GM18502 (cell line): Measurements from ENCODE around the gene IMPDH2.
A peak's percentile ranks its signal among the peaks of the same experiment; 100 is the strongest.

Source experiments
- ATAC-seq: cut with Tn5 transposase; IDR thresholded peaks from one replicate; pipeline ENCODE4 v1.9.1; 2021; ENCODE audit warnings: mild to moderate bottlenecking; ENCODE audit not compliant: unreplicated experiment, poor library complexity

IMPDH2 gene

GRCh38 chr3:49007068-49007770 is 22.0 kb downstream of the IMPDH2 start, which contains the start of gene WDR6:
Gene WDR6 (plus strand): TSS chr3:49007391. CDS start chr3:49007432, 41 bp downstream.
- peak; percentile 82 for ATAC-seq

- ATAC-seq = no peak
Measured at GRCh38 chr3:49006408-49007067, 22.7 kb downstream of the IMPDH2 start.

GRCh38 chr3:49005998-49006397 is 23.2 kb downstream of the IMPDH2 start:
- no peak for ATAC-seq

GRCh38 chr3:49005303-49005680 is 23.9 kb downstream of the IMPDH2 start:
- no peak for ATAC-seq

GRCh38 chr3:49004352-49005302 is 24.6 kb downstream of the IMPDH2 start:
- no peak for ATAC-seq

- ATAC-seq = no peak
Measured at GRCh38 chr3:49001155-49001554, 28.0 kb downstream of the IMPDH2 start.

GRCh38 chr3:48999085-48999858 is 29.9 kb downstream of the IMPDH2 start:
- no peak for ATAC-seq

GRCh38 chr3:48997714-48998637 is 31.2 kb downstream of the IMPDH2 start:
- no peak for ATAC-seq

GRCh38 chr3:48997102-48997635 is 32.0 kb downstream of the IMPDH2 start:
- no peak for ATAC-seq

- ATAC-seq = no peak
Measured at GRCh38 chr3:48996640-48997039, 32.6 kb downstream of the IMPDH2 start.

- ATAC-seq = no peak
Measured at GRCh38 chr3:48993834-48994233, 35.4 kb downstream of the IMPDH2 start.

- ATAC-seq = no peak
Measured at GRCh38 chr3:48991851-48992545, 37.2 kb downstream of the IMPDH2 start.

GRCh38 chr3:48990636-48991469 is 38.3 kb downstream of the IMPDH2 start:
- peak; percentile 24 for ATAC-seq

- ATAC-seq = peak; percentile 56
Measured at GRCh38 chr3:48989796-48990635, 39.2 kb downstream of the IMPDH2 start, which contains the start of gene P4HTM. Gene P4HTM (plus strand): TSS chr3:48990241. CDS start chr3:48990257, 16 bp downstream.

- ATAC-seq = no peak
Measured at GRCh38 chr3:48989126-48989795, 39.9 kb downstream of the IMPDH2 start.
